ENCODE results near the gene FLOT2.

DNA sequence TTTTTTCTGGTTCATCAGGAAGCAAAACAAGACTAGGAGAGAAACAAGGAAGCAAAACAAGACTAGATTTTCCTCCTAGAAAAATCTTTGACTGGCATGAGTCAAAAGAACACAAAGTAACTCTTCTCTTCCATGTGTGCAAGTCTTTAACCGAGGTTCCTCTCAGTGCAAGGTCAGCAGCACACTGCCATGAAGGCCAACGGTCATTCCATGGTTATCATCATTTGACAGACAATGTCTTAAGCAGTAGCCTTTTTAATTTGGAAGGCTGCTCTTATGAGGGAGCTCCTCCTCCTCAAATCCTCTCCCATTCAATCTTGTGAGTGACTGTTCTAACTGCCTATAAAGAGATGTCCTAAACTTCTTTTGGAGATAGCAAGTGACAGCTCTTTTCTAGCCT is 20.8 kb upstream of the FLOT2 start:
- no peak for TF ChIP-seq EZH2 (IDR thresholded peaks at IDR 0.05; ENCODE audit: borderline replicate concordance, low read depth, low read length, severe bottlenecking)
- TF ChIP-seq, protein P1, sequence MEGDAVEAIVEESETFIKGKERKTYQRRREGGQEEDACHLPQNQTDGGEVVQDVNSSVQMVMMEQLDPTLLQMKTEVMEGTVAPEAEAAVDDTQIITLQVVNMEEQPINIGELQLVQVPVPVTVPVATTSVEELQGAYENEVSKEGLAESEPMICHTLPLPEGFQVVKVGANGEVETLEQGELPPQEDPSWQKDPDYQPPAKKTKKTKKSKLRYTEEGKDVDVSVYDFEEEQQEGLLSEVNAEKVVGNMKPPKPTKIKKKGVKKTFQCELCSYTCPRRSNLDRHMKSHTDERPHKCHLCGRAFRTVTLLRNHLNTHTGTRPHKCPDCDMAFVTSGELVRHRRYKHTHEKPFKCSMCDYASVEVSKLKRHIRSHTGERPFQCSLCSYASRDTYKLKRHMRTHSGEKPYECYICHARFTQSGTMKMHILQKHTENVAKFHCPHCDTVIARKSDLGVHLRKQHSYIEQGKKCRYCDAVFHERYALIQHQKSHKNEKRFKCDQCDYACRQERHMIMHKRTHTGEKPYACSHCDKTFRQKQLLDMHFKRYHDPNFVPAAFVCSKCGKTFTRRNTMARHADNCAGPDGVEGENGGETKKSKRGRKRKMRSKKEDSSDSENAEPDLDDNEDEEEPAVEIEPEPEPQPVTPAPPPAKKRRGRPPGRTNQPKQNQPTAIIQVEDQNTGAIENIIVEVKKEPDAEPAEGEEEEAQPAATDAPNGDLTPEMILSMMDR (IDR thresholded peaks at IDR 0.05; ENCODE audit: extremely low read depth in 1 of 2, insufficient read depth in 1 of 2, low read depth in 1 of 2, low read length in 2 of 2), result no peak
- TF ChIP-seq POLR2AphosphoS5 (IDR thresholded peaks at IDR 0.05; ENCODE audit: insufficient read depth, low read depth, low read length), result no peak
- no peak for TF ChIP-seq POLR2A (IDR thresholded peaks at IDR 0.05; ENCODE audit: low read depth, low read length)
- TF ChIP-seq GATA2 (IDR thresholded peaks at IDR 0.05; ENCODE audit: insufficient read depth, insufficient read length, low read depth, low read length), result no peak
- TF ChIP-seq, protein P2, sequence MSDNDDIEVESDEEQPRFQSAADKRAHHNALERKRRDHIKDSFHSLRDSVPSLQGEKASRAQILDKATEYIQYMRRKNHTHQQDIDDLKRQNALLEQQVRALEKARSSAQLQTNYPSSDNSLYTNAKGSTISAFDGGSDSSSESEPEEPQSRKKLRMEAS (IDR thresholded peaks at IDR 0.05; ENCODE audit: insufficient read depth, insufficient read length), result no peak

Data from endothelial cell of umbilical vein (primary cell).